HEK293 (cell line): Measurements from ENCODE around the gene CENPX.

Source experiments
- BCL11B ChIP-seq: fragments of 450-650 bp; formaldehyde crosslinking; IDR thresholded peaks from 2 replicates; pipeline ENCODE4 v1.5.1; 2016; ENCODE audit warnings: low read depth, missing biosample characterization, missing genetic modification characterization
- HIC1 ChIP-seq: fragments of 450-650 bp; formaldehyde crosslinking; IDR thresholded peaks from 2 replicates; pipeline ENCODE4 v1.5.1; 2016; ENCODE audit warnings: missing biosample characterization, missing genetic modification characterization
- KLF7 ChIP-seq: fragments of 450-650 bp; formaldehyde crosslinking; IDR thresholded peaks from 2 replicates; pipeline ENCODE4 v1.5.1; 2016; ENCODE audit warnings: missing biosample characterization, missing genetic modification characterization, borderline replicate concordance
- PRDM1 ChIP-seq: fragments of 450-650 bp; formaldehyde crosslinking; IDR thresholded peaks from 2 replicates; pipeline ENCODE4; 2016; ENCODE audit warnings: missing biosample characterization, missing genetic modification characterization
- PRDM10 ChIP-seq: fragments of 450-650 bp; formaldehyde crosslinking; IDR thresholded peaks from 2 replicates; pipeline ENCODE4 v1.5.1; 2016; ENCODE audit warnings: missing biosample characterization, missing genetic modification characterization
- PRDM4 ChIP-seq: fragments of 450-650 bp; formaldehyde crosslinking; IDR thresholded peaks from 2 replicates; pipeline ENCODE4 v1.5.1; 2017; ENCODE audit warnings: missing biosample characterization, missing genetic modification characterization
- YY2 ChIP-seq: fragments of 450-650 bp; formaldehyde crosslinking; IDR thresholded peaks from 2 replicates; pipeline ENCODE4 v1.5.1; 2016; ENCODE audit warnings: missing biosample characterization, missing genetic modification characterization
- ZBTB6 ChIP-seq: fragments of 450-650 bp; formaldehyde crosslinking; IDR thresholded peaks from 2 replicates; pipeline ENCODE4 v1.5.1; 2017; ENCODE audit warnings: missing biosample characterization, missing genetic modification characterization
- ZBTB7A ChIP-seq: fragments of 450-650 bp; formaldehyde crosslinking; IDR thresholded peaks from 2 replicates; pipeline ENCODE4 v1.5.1; 2016; ENCODE audit warnings: low read depth, missing biosample characterization, missing genetic modification characterization
- ZFP69B ChIP-seq: fragments of 450-650 bp; formaldehyde crosslinking; IDR thresholded peaks from 2 replicates; pipeline ENCODE4 v1.5.1; 2016; ENCODE audit warnings: missing biosample characterization, missing genetic modification characterization
- ZNF121 ChIP-seq: fragments of 450-650 bp; formaldehyde crosslinking; IDR thresholded peaks from 2 replicates; pipeline ENCODE4 v1.5.1; 2016; ENCODE audit warnings: missing biosample characterization, missing genetic modification characterization
- ZNF2 ChIP-seq: fragments of 450-650 bp; formaldehyde crosslinking; IDR thresholded peaks from 2 replicates; pipeline ENCODE4 v1.5.1; 2016; ENCODE audit warnings: missing biosample characterization, missing genetic modification characterization
- ZNF211 ChIP-seq: fragments of 450-650 bp; formaldehyde crosslinking; IDR thresholded peaks from 2 replicates; pipeline ENCODE4 v1.5.1; 2016; ENCODE audit warnings: low read depth, missing biosample characterization, missing genetic modification characterization
- ZNF223 ChIP-seq: fragments of 450-650 bp; formaldehyde crosslinking; IDR thresholded peaks from 2 replicates; pipeline ENCODE4 v1.5.1; 2016; ENCODE audit warnings: missing biosample characterization, missing genetic modification characterization
- ZNF324 ChIP-seq: fragments of 450-650 bp; formaldehyde crosslinking; IDR thresholded peaks from 2 replicates; pipeline ENCODE4 v1.5.1; 2016; ENCODE audit warnings: missing biosample characterization, missing genetic modification characterization
- ZNF335 ChIP-seq: fragments of 450-650 bp; formaldehyde crosslinking; conservative IDR thresholded peaks from 2 replicates; pipeline ENCODE4 v1.5.1; 2016; ENCODE audit warnings: missing biosample characterization, missing genetic modification characterization
- ZNF394 ChIP-seq: fragments of 450-650 bp; formaldehyde crosslinking; IDR thresholded peaks from 2 replicates; pipeline ENCODE4 v1.5.1; 2016; ENCODE audit warnings: missing biosample characterization, missing genetic modification characterization, mild to moderate bottlenecking, moderate library complexity, borderline replicate concordance
- ZNF473 ChIP-seq: fragments of 450-650 bp; formaldehyde crosslinking; IDR thresholded peaks from 2 replicates; pipeline ENCODE4 v1.5.1; 2017; ENCODE audit warnings: missing biosample characterization, missing genetic modification characterization
- ZNF48 ChIP-seq: fragments of 450-650 bp; formaldehyde crosslinking; IDR thresholded peaks from 2 replicates; pipeline ENCODE4 v1.5.1; 2016; ENCODE audit warnings: missing biosample characterization, missing genetic modification characterization
- ZNF585B ChIP-seq: fragments of 450-650 bp; formaldehyde crosslinking; IDR thresholded peaks from 2 replicates; pipeline ENCODE4 v1.5.1; 2016; ENCODE audit warnings: missing biosample characterization, missing genetic modification characterization
- ZNF600 ChIP-seq: fragments of 450-650 bp; formaldehyde crosslinking; IDR thresholded peaks from 2 replicates; pipeline ENCODE4 v1.5.1; 2016; ENCODE audit warnings: missing biosample characterization, missing genetic modification characterization
- ZNF610 ChIP-seq: fragments of 450-650 bp; formaldehyde crosslinking; IDR thresholded peaks from 2 replicates; pipeline ENCODE4 v1.5.1; 2016; ENCODE audit warnings: missing biosample characterization, missing genetic modification characterization, borderline replicate concordance
- ZNF660 ChIP-seq: fragments of 450-650 bp; IDR thresholded peaks from 2 replicates; pipeline ENCODE4 v1.5.1; 2018; ENCODE audit warnings: missing biosample characterization, mild to moderate bottlenecking, missing genetic modification characterization
- ZNF677 ChIP-seq: fragments of 450-650 bp; IDR thresholded peaks from 2 replicates; pipeline ENCODE4 v1.5.0; 2018; ENCODE audit warnings: missing biosample characterization, mild to moderate bottlenecking, missing genetic modification characterization, moderate library complexity
- ZNF785 ChIP-seq: fragments of 450-650 bp; formaldehyde crosslinking; IDR thresholded peaks from 2 replicates; pipeline ENCODE4 v1.5.1; 2016; ENCODE audit warnings: missing biosample characterization, missing genetic modification characterization
- ZNF791 ChIP-seq: fragments of 450-650 bp; formaldehyde crosslinking; IDR thresholded peaks from 2 replicates; pipeline ENCODE4 v1.5.1; 2016; ENCODE audit warnings: missing biosample characterization, missing genetic modification characterization
- ZSCAN16 ChIP-seq: fragments of 450-650 bp; formaldehyde crosslinking; IDR thresholded peaks from 2 replicates; pipeline ENCODE4 v1.5.1; 2016; ENCODE audit warnings: missing biosample characterization, missing genetic modification characterization
- TF ChIP-seq, protein P1 (sequence below): fragments of 450-650 bp; formaldehyde crosslinking; IDR thresholded peaks from 2 replicates; pipeline ENCODE4; 2016; ENCODE audit warnings: missing biosample characterization, missing genetic modification characterization

CENPX gene

DNA sequence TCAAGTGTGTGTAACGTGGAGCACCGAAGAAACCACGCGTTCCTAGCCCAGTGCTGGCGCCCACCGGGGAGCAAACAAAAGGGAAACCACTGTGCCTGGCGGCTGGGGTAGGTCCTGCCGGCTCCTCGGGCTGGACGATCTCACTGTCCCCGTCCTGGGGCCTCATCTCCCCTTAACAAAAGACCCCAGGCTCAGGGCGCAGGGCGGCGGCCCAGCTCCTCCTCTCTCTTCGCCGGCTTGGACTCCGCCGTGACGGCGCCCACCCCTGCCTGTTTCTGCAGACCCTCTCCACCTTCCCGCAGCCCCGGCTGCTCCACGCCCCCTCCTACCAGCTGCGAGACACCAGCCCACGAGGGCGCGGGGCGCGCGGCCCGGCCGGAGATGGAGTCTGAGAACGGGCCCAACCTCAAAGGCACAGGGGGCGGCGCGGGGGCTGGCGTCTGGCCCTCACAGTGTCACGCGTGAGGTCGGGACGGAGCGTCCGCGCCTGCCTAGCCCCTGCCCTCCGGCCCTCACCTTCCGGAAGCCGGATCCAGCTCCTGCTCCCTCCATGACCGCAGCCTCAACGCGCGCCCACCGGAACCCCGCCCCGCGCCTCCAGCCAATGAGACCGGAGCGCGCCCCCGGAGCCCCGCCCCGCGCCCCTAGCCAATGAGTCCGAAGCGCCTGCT lies at the start of gene CENPX (continued):
- TF ChIP-seq ZNF585B (tag by site-specific recombination) (no peak), ZNF473 (no peak), ZSCAN16 (tag by site-specific recombination) (0 out of 2 replicates have a peak, but pooled peaks have one; percentile 15), YY2 (0 out of 2 replicates have a peak, but pooled peaks have one; percentile 54), ZNF324 (tag by site-specific recombination) (0 out of 2 replicates have a peak, but pooled peaks have one; percentile 64), HIC1 (tag by site-specific recombination) (peak; percentile 76), ZNF677 (tag by site-specific recombination) (no peak), ZNF394 (no peak; the same call in 1 of the 2 replicates), ZNF335 (tag by site-specific recombination) (peak; percentile 57), PRDM10 (tag by site-specific recombination) (peak; percentile 98), ZNF785 (no peak), ZNF660 (tag by site-specific recombination) (no peak), ZFP69B (tag by site-specific recombination) (no peak), ZNF610 (tag by site-specific recombination) (0 out of 2 replicates have a peak, but pooled peaks have one; percentile 45), ZNF2 (tag by site-specific recombination) (peak; percentile 64; the same call in 1 of the 2 replicates), ZNF48 (tag by site-specific recombination) (no peak), ZNF791 (tag by site-specific recombination) (no peak), ZBTB7A (tag by site-specific recombination) (peak; percentile 97), PRDM1 (tag by site-specific recombination) (no peak), ZBTB6 (peak; percentile 38; the same call in 1 of the 2 replicates), PRDM4 (tag by site-specific recombination) (peak; percentile 43; the same call in 1 of the 2 replicates), ZNF223 (tag by site-specific recombination) (no peak), ZNF121 (no peak), ZNF211 (tag by site-specific recombination) (no peak), KLF7 (tag by site-specific recombination) (peak; percentile 17; the same call in 1 of the 2 replicates), ZNF600 (tag by site-specific recombination) (peak; percentile 98), BCL11B (tag by site-specific recombination) (peak; percentile 77; the same call in 1 of the 2 replicates)
- TF ChIP-seq, protein P1, sequence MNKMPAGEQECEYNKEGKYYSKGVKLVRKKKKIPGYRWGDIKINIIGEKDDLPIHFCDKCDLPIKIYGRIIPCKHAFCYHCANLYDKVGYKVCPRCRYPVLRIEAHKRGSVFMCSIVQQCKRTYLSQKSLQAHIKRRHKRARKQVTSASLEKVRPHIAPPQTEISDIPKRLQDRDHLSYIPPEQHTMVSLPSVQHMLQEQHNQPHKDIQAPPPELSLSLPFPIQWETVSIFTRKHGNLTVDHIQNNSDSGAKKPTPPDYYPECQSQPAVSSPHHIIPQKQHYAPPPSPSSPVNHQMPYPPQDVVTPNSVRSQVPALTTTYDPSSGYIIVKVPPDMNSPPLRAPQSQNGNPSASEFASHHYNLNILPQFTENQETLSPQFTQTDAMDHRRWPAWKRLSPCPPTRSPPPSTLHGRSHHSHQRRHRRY (tag by site-specific recombination) = peak; percentile 51; the same call in 1 of the 2 replicates
